ENCODE data around the gene TMUB2.

Gene TMUB2

DNA sequence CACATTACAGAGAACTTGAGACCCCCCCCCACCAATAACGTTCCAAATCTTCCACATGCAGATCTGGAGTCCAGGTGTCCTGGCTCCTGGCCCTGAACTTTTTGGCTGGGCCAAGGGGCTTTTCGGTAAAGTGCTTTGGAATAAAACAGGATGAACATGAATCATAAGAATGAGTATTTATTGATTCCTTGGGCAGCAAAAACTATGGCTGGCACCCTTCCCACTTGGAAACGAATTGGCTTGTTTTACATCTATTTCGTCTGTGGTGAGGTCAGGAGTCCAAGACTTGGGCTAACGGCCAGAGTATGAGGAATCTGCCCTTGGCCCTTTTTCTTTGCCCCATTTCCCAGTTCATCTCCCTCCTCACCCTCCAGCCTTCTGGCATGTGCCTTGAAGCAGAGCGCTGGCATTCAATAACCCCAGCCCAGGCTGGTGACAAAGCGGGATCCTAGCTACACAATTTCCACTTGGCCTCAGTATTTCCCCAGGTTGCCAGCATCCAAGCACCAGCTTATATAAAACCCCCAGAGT lies 36.8 kb downstream of the TMUB2 start:
- POLR2A ChIA-PET: interaction anchor here (1.3 to 2.2 kb wide), 2 partner anchors 11 to 20 kb away, joined by 3 to 5 read pairs; no protein-coding TSS in a partner anchor
- TF ChIP-seq ZNF558 (tag by site-specific recombination; IDR thresholded peaks at IDR 0.05): no peak
- 0 out of 2 replicates have a peak, but pooled peaks have one; percentile 19 for TF ChIP-seq ZBTB8A (tag by site-specific recombination; IDR thresholded peaks at IDR 0.05)
- Histone ChIP-seq H3K4me1 (ENCODE audit: control insufficient read depth, insufficient read depth, low read length) (peaks cover 11% of the 10 kb centered on the region), H3K27ac (ENCODE audit: extremely low read depth, low read depth, low read length) (no peak overlapping the region), H3K4me3 (ENCODE audit: low read depth, low read length) (no peak overlapping the region), H3K36me3 (ENCODE audit: control insufficient read depth in 2 of 2, insufficient read depth in 1 of 2, low read length in 2 of 2) (no peaks in the 10 kb centered on the region; a peak in 1 of 3 replicates), H3K9me3 (ENCODE audit: control insufficient read depth, insufficient read depth, low read depth, low read length) (no peaks in the 10 kb centered on the region)
- CTCF ChIA-PET: interaction anchor here (0.6 to 0.7 kb wide), 4 partner anchors 8 to 81 kb away, joined by 3 to 6 read pairs (median 4); no protein-coding TSS in a partner anchor

DNA sequence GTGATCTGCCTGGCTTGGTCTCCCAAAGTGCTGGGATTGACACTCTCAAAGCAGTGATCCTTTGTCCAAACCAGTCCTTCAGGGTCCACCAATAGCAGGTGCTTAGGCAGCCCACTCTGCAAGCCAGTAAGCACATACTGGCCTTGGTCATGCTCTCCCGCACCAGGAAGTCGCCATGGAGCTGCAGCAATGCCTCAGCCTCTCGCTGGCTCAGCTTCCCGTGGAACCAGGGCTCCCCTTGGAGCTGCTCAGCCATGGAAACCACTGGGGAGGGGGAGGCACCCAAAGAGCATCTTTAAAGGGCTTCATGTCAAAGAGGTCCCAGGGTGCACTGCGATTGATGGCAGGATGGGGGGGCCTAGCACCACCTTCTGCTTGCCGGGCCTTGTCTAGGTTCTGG lies 42.3 kb downstream of the TMUB2 start:
- Histone ChIP-seq H3K36me3 (ENCODE audit: control insufficient read depth in 2 of 2, insufficient read depth in 1 of 2, low read length in 2 of 2) (no peaks in the 10 kb centered on the region), H3K27ac (ENCODE audit: extremely low read depth, low read depth, low read length) (no peak overlapping the region), H3K4me3 (ENCODE audit: low read depth, low read length) (no peak overlapping the region), H3K9me3 (ENCODE audit: control insufficient read depth, insufficient read depth, low read depth, low read length) (no peaks in the 10 kb centered on the region), H3K4me1 (ENCODE audit: control insufficient read depth, insufficient read depth, low read length) (no peaks in the 10 kb centered on the region)
- CTCF ChIA-PET: no interaction called here
- POLR2A ChIA-PET: interaction anchor here (1.0 to 2.5 kb wide), 2 partner anchors 8 to 80 kb away, joined by 4 to 18 read pairs; partner anchors contain the start of genes RUNDC3A and UBTF
- TF ChIP-seq HOXA7 (CRISPR knock-in tag; IDR thresholded peaks at IDR 0.05; ENCODE audit: borderline replicate concordance) (no peak), ZNF433 (tag by site-specific recombination; IDR thresholded peaks at IDR 0.05; ENCODE audit: low read depth) (no peak), HOXD13 (CRISPR knock-in tag; IDR thresholded peaks at IDR 0.05; ENCODE audit: borderline replicate concordance) (no peak)
- TF ChIP-seq, protein P1, sequence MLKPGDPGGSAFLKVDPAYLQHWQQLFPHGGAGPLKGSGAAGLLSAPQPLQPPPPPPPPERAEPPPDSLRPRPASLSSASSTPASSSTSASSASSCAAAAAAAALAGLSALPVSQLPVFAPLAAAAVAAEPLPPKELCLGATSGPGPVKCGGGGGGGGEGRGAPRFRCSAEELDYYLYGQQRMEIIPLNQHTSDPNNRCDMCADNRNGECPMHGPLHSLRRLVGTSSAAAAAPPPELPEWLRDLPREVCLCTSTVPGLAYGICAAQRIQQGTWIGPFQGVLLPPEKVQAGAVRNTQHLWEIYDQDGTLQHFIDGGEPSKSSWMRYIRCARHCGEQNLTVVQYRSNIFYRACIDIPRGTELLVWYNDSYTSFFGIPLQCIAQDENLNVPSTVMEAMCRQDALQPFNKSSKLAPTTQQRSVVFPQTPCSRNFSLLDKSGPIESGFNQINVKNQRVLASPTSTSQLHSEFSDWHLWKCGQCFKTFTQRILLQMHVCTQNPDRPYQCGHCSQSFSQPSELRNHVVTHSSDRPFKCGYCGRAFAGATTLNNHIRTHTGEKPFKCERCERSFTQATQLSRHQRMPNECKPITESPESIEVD (tag by site-specific recombination; IDR thresholded peaks at IDR 0.05): no peak

DNA sequence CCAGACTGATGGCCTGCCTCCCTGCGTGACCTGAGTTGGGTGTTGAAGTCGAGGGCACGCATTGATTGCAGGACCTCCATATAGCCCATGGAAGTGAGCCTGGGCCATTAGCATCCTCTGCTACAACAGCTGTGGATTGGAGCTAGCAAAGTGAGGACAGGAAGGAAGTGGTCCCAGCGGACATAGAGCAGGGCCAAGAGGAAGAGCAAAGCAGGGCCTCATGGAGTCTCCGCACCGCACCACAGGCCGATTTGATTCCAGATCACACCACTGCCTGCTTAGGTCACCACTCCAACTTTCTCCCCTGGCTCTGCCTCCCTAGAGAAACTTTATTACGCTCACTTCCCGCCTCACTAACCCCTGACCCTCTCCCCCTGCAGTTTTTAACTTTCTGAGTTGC lies 43.4 kb downstream of the TMUB2 start:
- ChIA-PET CTCF (interaction anchor here (2.5 kb wide), 1 partner anchor 10 kb away, joined by 11 read pairs; the partner anchor contains the start of gene UBTF), POLR2A (interaction anchor here (0.7 to 2.5 kb wide), 2 partner anchors 9 to 118 kb away, joined by 6 to 18 read pairs; partner anchors contain the start of gene UBTF)
- Histone ChIP-seq H3K9me3 (ENCODE audit: control insufficient read depth, insufficient read depth, low read depth, low read length) (no peaks in the 10 kb centered on the region), H3K4me1 (ENCODE audit: control insufficient read depth, insufficient read depth, low read length) (peaks cover 4% of the 10 kb centered on the region), H3K27ac (ENCODE audit: extremely low read depth, low read depth, low read length) (no peak overlapping the region), H3K4me3 (ENCODE audit: low read depth, low read length) (no peak overlapping the region), H3K36me3 (ENCODE audit: control insufficient read depth in 2 of 2, insufficient read depth in 1 of 2, low read length in 2 of 2) (no peaks in the 10 kb centered on the region)
- TF ChIP-seq FEZF1 (tag by site-specific recombination; IDR thresholded peaks at IDR 0.05) (no peak), GLIS1 (tag by site-specific recombination; IDR thresholded peaks at IDR 0.05) (peak; percentile 26; the same call in 1 of the 2 replicates), ZNF624 (tag by site-specific recombination; IDR thresholded peaks at IDR 0.05) (no peak), ZIC2 (tag by site-specific recombination; IDR thresholded peaks at IDR 0.05) (peak; percentile 51; the same call in 1 of the 2 replicates), ZNF600 (tag by site-specific recombination; IDR thresholded peaks at IDR 0.05) (peak; percentile 83), GLI4 (tag by site-specific recombination; IDR thresholded peaks at IDR 0.05) (no peak), ZNF610 (tag by site-specific recombination; IDR thresholded peaks at IDR 0.05; ENCODE audit: borderline replicate concordance) (no peak)
- TF ChIP-seq, protein P2, sequence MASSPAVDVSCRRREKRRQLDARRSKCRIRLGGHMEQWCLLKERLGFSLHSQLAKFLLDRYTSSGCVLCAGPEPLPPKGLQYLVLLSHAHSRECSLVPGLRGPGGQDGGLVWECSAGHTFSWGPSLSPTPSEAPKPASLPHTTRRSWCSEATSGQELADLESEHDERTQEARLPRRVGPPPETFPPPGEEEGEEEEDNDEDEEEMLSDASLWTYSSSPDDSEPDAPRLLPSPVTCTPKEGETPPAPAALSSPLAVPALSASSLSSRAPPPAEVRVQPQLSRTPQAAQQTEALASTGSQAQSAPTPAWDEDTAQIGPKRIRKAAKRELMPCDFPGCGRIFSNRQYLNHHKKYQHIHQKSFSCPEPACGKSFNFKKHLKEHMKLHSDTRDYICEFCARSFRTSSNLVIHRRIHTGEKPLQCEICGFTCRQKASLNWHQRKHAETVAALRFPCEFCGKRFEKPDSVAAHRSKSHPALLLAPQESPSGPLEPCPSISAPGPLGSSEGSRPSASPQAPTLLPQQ (tag by site-specific recombination; IDR thresholded peaks at IDR 0.05): no peak

DNA sequence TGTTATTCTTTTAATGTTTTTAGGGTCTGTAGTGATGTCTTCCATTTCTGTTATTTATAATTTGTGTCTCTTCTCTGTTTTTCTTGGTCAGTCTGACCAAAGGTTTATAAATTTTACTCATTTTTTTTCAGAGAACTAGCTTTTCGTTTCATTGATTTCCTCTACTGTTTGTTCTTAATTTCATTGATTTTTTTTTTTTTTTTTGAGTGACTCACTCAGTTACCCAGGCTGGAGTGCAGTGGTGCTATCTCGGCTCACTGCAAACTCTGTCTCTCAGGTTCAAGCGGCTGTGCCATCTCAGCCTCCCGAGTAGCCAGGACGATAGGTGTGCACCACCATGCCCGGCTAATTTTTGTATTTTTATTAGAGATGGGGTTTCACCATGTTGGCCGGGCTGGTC lies 45.3 kb downstream of the TMUB2 start:
- Histone ChIP-seq H3K9me3 (ENCODE audit: control insufficient read depth, insufficient read depth, low read depth, low read length) (no peaks in the 10 kb centered on the region), H3K27ac (ENCODE audit: extremely low read depth, low read depth, low read length) (no peak overlapping the region), H3K4me3 (ENCODE audit: low read depth, low read length) (no peak overlapping the region), H3K4me1 (ENCODE audit: control insufficient read depth, insufficient read depth, low read length) (peaks cover 10% of the 10 kb centered on the region), H3K36me3 (ENCODE audit: control insufficient read depth in 2 of 2, insufficient read depth in 1 of 2, low read length in 2 of 2) (no peaks in the 10 kb centered on the region)
- TF ChIP-seq ZNF514 (tag by site-specific recombination; IDR thresholded peaks at IDR 0.05) (no peak), ZNF558 (tag by site-specific recombination; IDR thresholded peaks at IDR 0.05) (peak; percentile 50; the same call in 1 of the 2 replicates)
- CTCF ChIA-PET: interaction anchor here (2.5 kb wide), 1 partner anchor 12 kb away, joined by 11 read pairs; the partner anchor contains the start of gene UBTF
- POLR2A ChIA-PET: no interaction called here

Data from HEK293 (cell line).